Measurements from ENCODE around the gene PMM2. TPM values are rescaled to one million over a fixed set of nuclear protein-coding genes. Genes with fewer than 3 reads are reported as not detected.
A peak's percentile ranks its signal among the peaks of the same experiment; 100 is the strongest.

PMM2 gene
- total and polyA plus RNA-seq, 2 experiments from 2014 or later: 39.6 to 46.4 TPM

- peaks cover 26% of the 10 kb centered on the region for H3K4me1 ChIP-seq (ENCODE audit: insufficient read depth)
- 89 to 91% methylated on average over 8 of the region's 8 CpGs for WGBS, 2 experiments (ENCODE audit: low coverage in 1 of 2, low lambda C conversion rate in 2 of 2, missing lambda C conversion rate in 2 of 2)
- no peak overlapping the region for H3K4me3 ChIP-seq
- H3K4me2 ChIP-seq (ENCODE audit: unreplicated experiment): no peak overlapping the region
- H3K79me2 ChIP-seq (ENCODE audit: insufficient read depth): peaks cover 15% of the 10 kb centered on the region
- no peaks in the 10 kb centered on the region; the same call in 1 of the 2 replicates for H4K20me1 ChIP-seq (ENCODE audit: insufficient read depth)
- in situ Hi-C loops (cut with MboI): no loop called here
- no peak for TF ChIP-seq EZH2 (IDR thresholded peaks at IDR 0.05; ENCODE audit: insufficient read depth, poor library complexity, severe bottlenecking)
- TF ChIP-seq EZH2phosphoT487 (IDR thresholded peaks at IDR 0.05; ENCODE audit: insufficient read depth, low read depth): no peak
- peak overlapping the region; percentile 84 for H3K27ac ChIP-seq
- DNase-seq: no peak
- H3K36me3 ChIP-seq (ENCODE audit: low read depth): peaks cover 17% of the 10 kb centered on the region; the same call in 1 of the 2 replicates
- H3K9me3 ChIP-seq (ENCODE audit: low read depth): no peaks in the 10 kb centered on the region
- peaks cover 89% of the 10 kb centered on the region for H3F3A ChIP-seq (ENCODE audit: insufficient read depth)
- no peaks in the 10 kb centered on the region for H3K27me3 ChIP-seq (replicated peaks; ENCODE audit: insufficient read depth)
- H3K9me2 ChIP-seq (ENCODE audit: insufficient read depth): no peaks in the 10 kb centered on the region
- no peak overlapping the region; the same call in 1 of the 2 replicates for H3K9ac ChIP-seq
- H2AFZ ChIP-seq: no peak overlapping the region
These were observed 54.2 kb downstream of the PMM2 start for GRCh38 chr16:8851761-8852403.

GRCh38 chr16:8852534-8852933 is 54.9 kb downstream of the PMM2 start:
- H2AFZ ChIP-seq: no peak overlapping the region
- peaks cover 83% of the 10 kb centered on the region for H3F3A ChIP-seq (ENCODE audit: insufficient read depth)
- H3K4me3 ChIP-seq: no peak overlapping the region
- H3K9me3 ChIP-seq (ENCODE audit: low read depth): no peaks in the 10 kb centered on the region
- H3K27ac ChIP-seq: peak overlapping the region; percentile 63
- WGBS, 2 experiments (ENCODE audit: low coverage in 1 of 2, low lambda C conversion rate in 2 of 2, missing lambda C conversion rate in 2 of 2): 59 to 60% methylated on average over 8 of the region's 8 CpGs
- H3K9ac ChIP-seq: no peak overlapping the region; the same call in 1 of the 2 replicates
- peaks cover 17% of the 10 kb centered on the region; the same call in 1 of the 2 replicates for H3K36me3 ChIP-seq (ENCODE audit: low read depth)
- in situ Hi-C loops (cut with MboI): no loop called here
- H3K9me2 ChIP-seq (ENCODE audit: insufficient read depth): no peaks in the 10 kb centered on the region
- H3K79me2 ChIP-seq (ENCODE audit: insufficient read depth): peaks cover 8% of the 10 kb centered on the region
- H3K4me1 ChIP-seq (ENCODE audit: insufficient read depth): peaks cover 26% of the 10 kb centered on the region
- no peak overlapping the region for H3K4me2 ChIP-seq (ENCODE audit: unreplicated experiment)
- no peaks in the 10 kb centered on the region for H3K27me3 ChIP-seq (replicated peaks; ENCODE audit: insufficient read depth)
- peak; percentile 58 for DNase-seq
- no peaks in the 10 kb centered on the region for H4K20me1 ChIP-seq (ENCODE audit: insufficient read depth)
- TF ChIP-seq EZH2 (IDR thresholded peaks at IDR 0.05; ENCODE audit: insufficient read depth, poor library complexity, severe bottlenecking): no peak
- no peak for TF ChIP-seq EZH2phosphoT487 (IDR thresholded peaks at IDR 0.05; ENCODE audit: insufficient read depth, low read depth)

GRCh38 chr16:8853150-8853549 is 55.5 kb downstream of the PMM2 start:
- DNase-seq: no peak
- Histone ChIP-seq H3K4me2 (ENCODE audit: unreplicated experiment) (no peak overlapping the region), H3K9me3 (ENCODE audit: low read depth) (no peaks in the 10 kb centered on the region), H3F3A (ENCODE audit: insufficient read depth) (peaks cover 79% of the 10 kb centered on the region), H2AFZ (no peak overlapping the region), H3K9ac (0 out of 2 replicates have a peak overlapping the region, but pooled peaks have one; percentile 5), H3K36me3 (ENCODE audit: low read depth) (peaks cover 17% of the 10 kb centered on the region; the same call in 1 of the 2 replicates), H4K20me1 (ENCODE audit: insufficient read depth) (no peaks in the 10 kb centered on the region), H3K4me1 (ENCODE audit: insufficient read depth) (peaks cover 26% of the 10 kb centered on the region), H3K27ac (peak overlapping the region; percentile 63), H3K27me3 (replicated peaks; ENCODE audit: insufficient read depth) (no peaks in the 10 kb centered on the region), H3K9me2 (ENCODE audit: insufficient read depth) (no peaks in the 10 kb centered on the region), H3K4me3 (no peak overlapping the region), H3K79me2 (ENCODE audit: insufficient read depth) (peaks cover 4% of the 10 kb centered on the region)
- TF ChIP-seq EZH2phosphoT487 (IDR thresholded peaks at IDR 0.05; ENCODE audit: insufficient read depth, low read depth) (no peak), EZH2 (IDR thresholded peaks at IDR 0.05; ENCODE audit: insufficient read depth, poor library complexity, severe bottlenecking) (no peak)
- in situ Hi-C loops (cut with MboI): no loop called here
- WGBS, 2 experiments (ENCODE audit: low coverage in 1 of 2, low lambda C conversion rate in 2 of 2, missing lambda C conversion rate in 2 of 2): 90 to 92% methylated on average over 7 of the region's 7 CpGs

GRCh38 chr16:8853611-8854010 is 56.0 kb downstream of the PMM2 start:
- Histone ChIP-seq H3K4me1 (ENCODE audit: insufficient read depth) (peaks cover 24% of the 10 kb centered on the region), H3K9ac (no peak overlapping the region), H3F3A (ENCODE audit: insufficient read depth) (peaks cover 74% of the 10 kb centered on the region), H2AFZ (no peak overlapping the region), H3K27me3 (replicated peaks; ENCODE audit: insufficient read depth) (no peaks in the 10 kb centered on the region), H3K9me2 (ENCODE audit: insufficient read depth) (no peaks in the 10 kb centered on the region), H3K9me3 (ENCODE audit: low read depth) (no peaks in the 10 kb centered on the region), H3K79me2 (ENCODE audit: insufficient read depth) (peaks cover 7% of the 10 kb centered on the region), H3K36me3 (ENCODE audit: low read depth) (peaks cover 17% of the 10 kb centered on the region; the same call in 1 of the 2 replicates), H4K20me1 (ENCODE audit: insufficient read depth) (no peaks in the 10 kb centered on the region), H3K4me2 (ENCODE audit: unreplicated experiment) (no peak overlapping the region), H3K27ac (peak overlapping the region; percentile 63), H3K4me3 (no peak overlapping the region)
- TF ChIP-seq EZH2phosphoT487 (IDR thresholded peaks at IDR 0.05; ENCODE audit: insufficient read depth, low read depth) (no peak), EZH2 (IDR thresholded peaks at IDR 0.05; ENCODE audit: insufficient read depth, poor library complexity, severe bottlenecking) (no peak)
- WGBS, 2 experiments (ENCODE audit: low coverage in 1 of 2, low lambda C conversion rate in 2 of 2, missing lambda C conversion rate in 2 of 2): 95% methylated on average over 7 of the region's 7 CpGs
- in situ Hi-C loops (cut with MboI): no loop called here
- DNase-seq: no peak
